Esophagus muscularis mucosa (tissue), 4 donors: ENCODE data around the gene PAM16. TPM values are rescaled to one million over a fixed set of nuclear protein-coding genes. Genes with fewer than 3 reads are reported as not detected.
A peak's percentile ranks its signal among the peaks of the same experiment; 100 is the strongest.

Experiments used
- DNase-seq: peaks from one replicate; pipeline ENCODE4 v3.0.0-alpha.2; 2017; ENCODE audit errors: extremely low spot score
- H3K27ac ChIP-seq, 4 donors: fragments of 200-600 bp; sonication (generic); replicated peaks in 1 of 4; 1 replicate in 3 of 4; 2 replicates in 1 of 4; pipeline ENCODE4 v1.5.1; 2016 to 2019; ENCODE audit warnings: mild to moderate bottlenecking in 1 of 4
- H3K27me3 ChIP-seq, 4 donors: fragments of 200-600 bp; sonication (generic); one replicate each; pipeline versions ENCODE4 v1.5.1 to v1.6.0; 2016 to 2019
- H3K36me3 ChIP-seq, 4 donors: fragments of 200-600 bp; sonication (generic); one replicate each; pipeline ENCODE4 v1.5.1; 2016 to 2019
- H3K4me1 ChIP-seq, 4 donors: fragments of 200-600 bp; sonication (generic); one replicate each; pipeline ENCODE4 v1.5.1; 2016 to 2019
- H3K4me3 ChIP-seq, 4 donors: fragments of 200-600 bp; sonication (generic); 1 replicate in 2 of 4; 2 replicates in 2 of 4; pipeline ENCODE4 v1.5.1; 2016 to 2019; ENCODE audit warnings: mild to moderate bottlenecking in 4 of 4, moderate library complexity in 1 of 4
- H3K9me3 ChIP-seq, 4 donors: fragments of 200-600 bp; sonication (generic); 1 replicate in 3 of 4; 2 replicates in 1 of 4; pipeline ENCODE4 v1.5.1; 2016 to 2019
- CTCF ChIP-seq, 3 experiments: fragments of 200-600 bp in 2 of 3; fragments of 450-650 bp in 1 of 3; sonication (generic) in 2 of 3; IDR thresholded peaks; one replicate each; pipeline ENCODE4 v1.5.1; 2017 to 2019; ENCODE audit warnings: antibody characterized with exemption in 3 of 3, mild to moderate bottlenecking in 2 of 3, moderate library complexity in 1 of 3
- EP300 ChIP-seq: sonication (generic); formaldehyde crosslinking; IDR thresholded peaks from one replicate; pipeline ENCODE4 v1.6.1; 2017; ENCODE audit warnings: antibody characterized with exemption
- POLR2A ChIP-seq: fragments of 450-650 bp; IDR thresholded peaks from one replicate; pipeline ENCODE4 v1.6.1; 2017; ENCODE audit warnings: antibody characterized with exemption, moderate library complexity, mild to moderate bottlenecking, low read depth
- POLR2AphosphoS5 ChIP-seq, 2 donors: sonication (generic); formaldehyde crosslinking; IDR thresholded peaks; one replicate each; pipeline ENCODE4 v1.6.1; 2017; ENCODE audit warnings: antibody characterized with exemption in 2 of 2
- WGBS: methylation state at CpG from one replicate; pipeline ENCODE4 v1.1.5; 2018; 5-methylcytosine and 5-hydroxymethylcytosine counted together
- intact Hi-C: fragments of 100-400 bp; cut with DNase I; formaldehyde crosslinking; loops from one replicate; pipeline ENCODE4 v1.15.1; 2023
- total RNA-seq, 4 donors: library from RNA; depleted of rRNA; stranded (reverse); fragments of >200 nt; gene quantifications; one replicate each; pipeline versions ENCODE4 v1.1.0 to v1.2.1, GENCODE V29; 2016

PAM16 gene
- total RNA-seq, 4 donors from 2014 or later = 24.5 to 44.1 (median 40.2) TPM

GRCh38 chr16:4353675-4354074 is 2.6 kb upstream of the PAM16 start:
- peaks cover 13 to 29% (median 25%) of the 10 kb centered on the region in 4 donors for H3K4me1 ChIP-seq
- no peak overlapping the region for H3K27ac ChIP-seq
- peaks cover 9 to 33% (median 23%) of the 10 kb centered on the region in 4 donors for H3K36me3 ChIP-seq
- H3K4me3 ChIP-seq = no peak overlapping the region
- 96% methylated on average over 4 of the region's 4 CpGs for WGBS
- TF ChIP-seq CTCF (IDR thresholded peaks at IDR 0.05) (no peak), POLR2A (no peak), POLR2AphosphoS5 (IDR thresholded peaks at IDR 0.05) (no peak), EP300 (no peak)
- DNase-seq = no peak
- intact Hi-C loops = no loop called here
- H3K27me3 ChIP-seq = no peaks in the 10 kb centered on the region
- no peaks in the 10 kb centered on the region for H3K9me3 ChIP-seq

- intact Hi-C loops = no loop called here
- WGBS = 92% methylated on average over 5 of the region's 5 CpGs
These were observed 1.7 kb upstream of the PAM16 start for GRCh38 chr16:4352843-4353242.

GRCh38 chr16:4351880-4352279 is 759 bp upstream of the PAM16 start:
- H3K4me3 ChIP-seq = no peak overlapping the region
- peaks cover 25 to 47% (median 37%) of the 10 kb centered on the region in 4 donors for H3K4me1 ChIP-seq
- peak overlapping the region in 3 of 4 donors; percentile 91 to 94 (median 92) for H3K27ac ChIP-seq
- intact Hi-C loops = no loop called here
- no peaks in the 10 kb centered on the region for H3K27me3 ChIP-seq
- WGBS = 73% methylated on average over 7 of the region's 7 CpGs
- no peak for DNase-seq
- no peak for TF ChIP-seq POLR2AphosphoS5 (IDR thresholded peaks at IDR 0.05)
- TF ChIP-seq POLR2A = no peak
- no peak for TF ChIP-seq CTCF (IDR thresholded peaks at IDR 0.05)
- TF ChIP-seq EP300 = no peak
- H3K9me3 ChIP-seq = no peaks in the 10 kb centered on the region
- H3K36me3 ChIP-seq = peaks cover under 1 to 22% (median 16%) of the 10 kb centered on the region in 4 donors

More at GRCh38 chr16:4352843-4353242, 1.7 kb upstream of the PAM16 start:
- H3K4me1 ChIP-seq = peaks cover 21 to 37% (median 29%) of the 10 kb centered on the region in 4 donors
- TF ChIP-seq EP300 (no peak), CTCF (IDR thresholded peaks at IDR 0.05) (no peak), POLR2A (no peak), POLR2AphosphoS5 (IDR thresholded peaks at IDR 0.05) (no peak)
- no peak overlapping the region for H3K4me3 ChIP-seq
- no peak for DNase-seq
- H3K9me3 ChIP-seq = no peaks in the 10 kb centered on the region
- H3K27me3 ChIP-seq = no peaks in the 10 kb centered on the region
- peaks cover 4 to 27% (median 20%) of the 10 kb centered on the region in 4 donors for H3K36me3 ChIP-seq
- no peak overlapping the region for H3K27ac ChIP-seq

- intact Hi-C loops = no loop called here
- peak overlapping the region; percentile 79 to 94 (median 92) for H3K27ac ChIP-seq
- H3K9me3 ChIP-seq = no peaks in the 10 kb centered on the region
These were observed 745 bp downstream of the PAM16 start for GRCh38 chr16:4350365-4350786.

More at GRCh38 chr16:4350365-4350786, 745 bp downstream of the PAM16 start:
- peak overlapping the region; percentile 90 to 99 (median 98) for H3K4me3 ChIP-seq
- no peaks in the 10 kb centered on the region for H3K27me3 ChIP-seq
- H3K36me3 ChIP-seq = peaks cover 0 to 16% (median 14%) of the 10 kb centered on the region in 4 donors
- peaks cover 25 to 59% (median 43%) of the 10 kb centered on the region in 4 donors for H3K4me1 ChIP-seq
- TF ChIP-seq CTCF (IDR thresholded peaks at IDR 0.05) = no peak
- WGBS = 49% methylated on average over 17 of the region's 24 CpGs
- no peak for DNase-seq
